Omental fat pad (tissue), 4 donors: ENCODE measurements around the gene PCDHB1. TPM values are rescaled to one million over a fixed set of nuclear protein-coding genes. Genes with fewer than 3 reads are reported as not detected.

Source experiments
- ATAC-seq: fragments of 150-250 bp; one replicate; pipeline ENCODE4 v1.9.1; 2016; ENCODE audit warnings: mild to moderate bottlenecking, moderate library complexity; ENCODE audit not compliant: low FRiP score
- DNase-seq: peaks from one replicate; pipeline ENCODE4 v3.0.0-alpha.2; 2019; ENCODE audit warnings: low spot score
- CTCF ChIP-seq, 3 donors: fragments of 450-650 bp; IDR thresholded peaks; one replicate each; pipeline ENCODE4 v1.5.1; 2016 to 2017; ENCODE audit warnings: antibody characterized with exemption in 3 of 3, mild to moderate bottlenecking in 3 of 3, moderate library complexity in 2 of 3
- total RNA-seq, 4 donors: library from RNA; depleted of rRNA; stranded (reverse); fragments of >200 nt; gene quantifications; one replicate each; pipeline ENCODE4 v1.1.0, GENCODE V29; 2016

Gene PCDHB1
- total RNA-seq, 4 donors from 2014 or later = under 0.01 to 0.09 TPM; not detected in 2

GRCh38 chr5:141032626-141033025, 18.5 kb upstream of the PCDHB1 start:
- no peak for TF ChIP-seq CTCF (IDR thresholded peaks at IDR 0.05)
- DNase-seq (no peak), ATAC-seq (no peak)

GRCh38 chr5:141039061-141039460, 12.1 kb upstream of the PCDHB1 start:
- TF ChIP-seq CTCF (IDR thresholded peaks at IDR 0.05) = no peak
- no peak for ATAC-seq
- no peak for DNase-seq

- TF ChIP-seq CTCF (IDR thresholded peaks at IDR 0.05) = no peak
- no peak for ATAC-seq
- DNase-seq = no peak
These were observed 11.7 kb upstream of the PCDHB1 start for GRCh38 chr5:141039517-141039916.

- no peak for TF ChIP-seq CTCF (IDR thresholded peaks at IDR 0.05)
- DNase-seq = no peak
- ATAC-seq = peak; percentile 63
These were observed 10.9 kb upstream of the PCDHB1 start for GRCh38 chr5:141040093-141040770.

- ATAC-seq (peak; percentile 99), DNase-seq (peak; percentile 90)
- TF ChIP-seq CTCF (IDR thresholded peaks at IDR 0.05) = peak in 1 of 3 donors; percentile 40
These were observed 10.3 kb upstream of the PCDHB1 start for GRCh38 chr5:141040771-141041426.

GRCh38 chr5:141041427-141041785, 9.8 kb upstream of the PCDHB1 start:
- no peak for ATAC-seq
- no peak for TF ChIP-seq CTCF (IDR thresholded peaks at IDR 0.05)

GRCh38 chr5:141042555-141042954, 8.6 kb upstream of the PCDHB1 start:
- ATAC-seq (no peak), DNase-seq (no peak)
- TF ChIP-seq CTCF (IDR thresholded peaks at IDR 0.05) = no peak

More at GRCh38 chr5:141041427-141041785, 9.8 kb upstream of the PCDHB1 start:
- DNase-seq = no peak
